HG02943 (cell line): ENCODE data around the gene RAB11FIP2.
"Not testable (repeated sequence)": the region's sequence is repeated elsewhere in the genome, so short reads cannot be mapped to it uniquely, and the experiment has no call there.

Experiments used
- ATAC-seq: cut with Tn5 transposase; IDR thresholded peaks from one replicate; pipeline ENCODE4 v1.9.1; 2021; ENCODE audit warnings: mild to moderate bottlenecking, low read depth, moderate library complexity; ENCODE audit not compliant: unreplicated experiment

RAB11FIP2 gene, protein sequence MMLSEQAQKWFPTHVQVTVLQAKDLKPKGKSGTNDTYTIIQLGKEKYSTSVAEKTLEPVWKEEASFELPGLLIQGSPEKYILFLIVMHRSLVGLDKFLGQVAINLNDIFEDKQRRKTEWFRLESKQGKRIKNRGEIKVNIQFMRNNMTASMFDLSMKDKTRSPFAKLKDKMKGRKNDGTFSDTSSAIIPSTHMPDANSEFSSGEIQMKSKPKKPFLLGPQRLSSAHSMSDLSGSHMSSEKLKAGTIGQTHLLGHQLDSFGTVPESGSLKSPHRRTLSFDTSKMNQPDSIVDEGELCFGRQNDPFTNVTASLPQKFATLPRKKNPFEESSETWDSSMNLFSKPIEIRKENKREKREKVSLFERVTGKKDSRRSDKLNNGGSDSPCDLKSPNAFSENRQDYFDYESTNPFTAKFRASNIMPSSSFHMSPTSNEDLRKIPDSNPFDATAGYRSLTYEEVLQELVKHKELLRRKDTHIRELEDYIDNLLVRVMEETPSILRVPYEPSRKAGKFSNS

DNA sequence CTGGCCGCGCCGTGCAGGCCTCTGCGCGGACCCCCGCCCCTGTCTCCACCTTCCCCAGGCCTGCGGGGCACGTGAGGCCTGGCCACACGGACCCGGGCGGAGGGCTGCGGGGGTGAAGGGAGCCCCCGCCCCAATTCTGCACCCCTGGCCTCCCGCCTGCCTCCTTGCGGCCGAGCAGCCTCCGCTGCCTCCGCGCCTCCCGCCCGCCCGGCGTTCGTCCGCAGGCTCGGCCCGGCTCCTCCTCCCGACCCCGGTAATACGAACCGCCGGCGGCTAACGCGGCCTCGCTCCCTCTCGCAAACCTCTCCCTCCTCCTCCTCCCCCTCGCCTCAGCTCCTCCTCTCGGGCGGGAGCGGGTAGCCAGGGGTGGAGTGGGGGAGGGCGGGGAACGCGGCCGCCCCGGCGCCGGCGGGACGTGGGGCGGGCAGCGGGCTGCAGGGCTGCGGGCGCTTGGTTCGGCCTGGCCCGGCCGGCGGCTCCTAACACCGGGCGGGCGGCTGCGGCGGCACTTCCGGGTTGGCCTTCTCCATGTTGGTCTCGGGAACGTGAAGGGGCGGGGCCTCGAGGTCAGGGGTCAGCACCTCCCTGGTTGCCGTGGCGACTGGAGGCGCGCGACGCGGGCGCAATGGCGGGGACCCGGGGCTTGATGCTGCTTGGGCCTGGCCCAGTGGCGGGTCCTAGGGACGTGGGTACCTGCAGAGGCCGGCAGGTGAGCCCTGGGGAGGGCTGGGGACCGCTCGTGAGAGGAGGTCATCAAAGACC lies at the start of gene RAB11FIP2:
RAB11FIP2 (minus strand) TSS at position 547 of the 762 bp plus-strand sequence. CDS start 778 bp downstream, outside the sequence.
- peak; percentile 97 for ATAC-seq

GRCh38 chr10:118096022-118096421 lies 49.3 kb upstream of the RAB11FIP2 start:
- no peak for ATAC-seq

DNA sequence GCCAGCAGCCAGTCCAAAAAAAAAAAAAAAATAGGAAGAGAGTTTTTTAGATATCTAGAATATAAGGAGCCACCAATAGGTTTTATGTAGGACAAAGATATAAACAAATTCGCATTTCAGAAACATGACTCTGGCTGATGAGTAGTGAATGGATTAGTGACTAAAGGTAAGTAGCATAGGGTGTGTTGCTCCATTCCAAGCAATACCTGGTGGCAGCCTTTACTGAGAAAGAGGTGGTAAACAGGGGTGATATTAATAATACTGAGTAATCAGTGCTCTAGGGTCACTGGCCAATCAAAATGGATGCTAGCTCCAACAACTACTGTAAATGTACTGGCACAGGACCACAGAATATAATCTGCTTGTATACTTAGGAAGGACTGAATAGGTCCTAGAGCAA lies 45.5 kb upstream of the RAB11FIP2 start:
- ATAC-seq, result no peak

- no peak for ATAC-seq
Observed at GRCh38 chr10:118080817-118081216, 34.1 kb upstream of the RAB11FIP2 start.

DNA sequence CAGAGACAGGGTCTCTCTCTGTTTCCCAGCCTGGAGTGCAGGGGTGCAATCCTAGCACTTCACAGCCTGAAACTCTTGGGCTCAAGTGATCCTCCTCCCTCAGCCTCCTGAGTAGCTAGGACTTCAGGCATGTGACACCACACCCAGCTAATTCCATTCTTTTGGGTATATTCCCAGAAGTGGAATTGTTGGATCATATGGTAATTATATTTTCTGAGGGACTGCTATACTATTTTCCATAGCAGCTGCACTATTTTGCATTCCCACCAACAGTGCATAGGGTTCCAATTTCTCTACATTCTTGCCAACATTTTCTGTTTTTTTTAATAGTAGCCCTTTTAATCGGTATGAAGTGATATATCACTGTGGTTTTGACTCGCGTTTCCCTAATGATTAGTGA lies 30.0 kb upstream of the RAB11FIP2 start:
- no peak for ATAC-seq

- ATAC-seq, result no peak
Observed at GRCh38 chr10:118072840-118073239, 26.1 kb upstream of the RAB11FIP2 start.

GRCh38 chr10:118067389-118067788 lies 20.6 kb upstream of the RAB11FIP2 start:
- ATAC-seq, result not testable (repeated sequence)

DNA sequence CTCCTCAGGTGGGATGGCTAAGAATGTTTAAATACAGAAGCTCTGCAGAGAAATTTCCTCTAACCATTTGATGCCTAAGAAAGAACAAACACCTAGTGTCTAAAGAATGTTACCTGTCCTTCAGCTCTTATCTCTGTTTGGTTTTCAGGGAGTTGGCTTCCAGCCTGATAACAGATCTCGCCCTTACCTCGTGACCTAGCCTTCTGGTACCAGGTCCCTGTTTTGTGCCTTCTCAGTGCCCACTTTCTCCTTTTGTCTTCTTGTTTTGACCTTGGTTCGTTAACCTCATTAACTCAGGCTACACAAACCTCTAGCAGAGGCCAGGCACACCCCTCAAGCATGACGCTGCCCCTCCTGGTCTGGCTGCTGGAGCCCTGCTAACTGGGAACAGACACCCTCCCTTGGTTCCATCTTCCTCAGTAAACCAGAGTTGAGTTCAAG lies 16.1 kb upstream of the RAB11FIP2 start:
- no peak for ATAC-seq

- ATAC-seq, result no peak
Observed at GRCh38 chr10:118058371-118058770, 11.6 kb upstream of the RAB11FIP2 start.

DNA sequence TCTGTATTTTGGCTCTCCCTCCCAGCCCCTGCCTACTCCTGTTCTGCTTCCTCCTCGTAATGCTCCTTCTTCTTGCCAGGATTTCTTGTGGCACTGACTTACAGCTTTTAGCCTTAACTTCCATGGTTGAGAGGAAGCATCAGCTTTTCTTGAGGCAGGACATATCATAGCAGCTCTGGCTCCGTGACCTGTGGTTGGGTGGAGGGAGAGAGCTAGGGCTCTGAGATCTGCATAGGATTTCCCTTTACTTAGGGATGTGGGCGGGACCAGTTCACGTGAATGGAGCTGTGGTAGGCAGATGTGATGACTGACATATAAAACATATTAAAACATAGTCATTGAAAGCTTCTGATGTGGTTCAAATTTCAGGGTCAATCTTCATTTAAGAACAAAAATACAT lies 10.6 kb upstream of the RAB11FIP2 start:
- no peak for ATAC-seq

DNA sequence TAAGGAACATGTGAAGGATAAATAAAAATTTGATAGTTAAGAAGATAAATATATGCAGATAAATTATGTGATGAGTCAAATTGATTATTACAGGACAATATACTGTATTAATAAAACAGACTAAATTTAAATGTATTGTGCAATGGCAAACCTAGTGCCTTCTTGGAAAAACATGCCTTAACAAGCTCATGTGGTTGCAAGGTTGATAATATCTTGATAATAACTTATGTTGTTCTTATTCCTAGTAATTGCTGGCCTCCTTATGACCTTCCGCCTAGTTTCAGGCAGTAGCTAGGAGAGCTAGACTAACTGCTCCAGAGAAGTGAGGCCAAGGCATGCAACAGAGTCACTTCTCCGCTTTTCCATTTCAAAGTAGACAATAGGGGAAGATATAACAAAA lies 7.6 kb upstream of the RAB11FIP2 start:
- ATAC-seq, result no peak

DNA sequence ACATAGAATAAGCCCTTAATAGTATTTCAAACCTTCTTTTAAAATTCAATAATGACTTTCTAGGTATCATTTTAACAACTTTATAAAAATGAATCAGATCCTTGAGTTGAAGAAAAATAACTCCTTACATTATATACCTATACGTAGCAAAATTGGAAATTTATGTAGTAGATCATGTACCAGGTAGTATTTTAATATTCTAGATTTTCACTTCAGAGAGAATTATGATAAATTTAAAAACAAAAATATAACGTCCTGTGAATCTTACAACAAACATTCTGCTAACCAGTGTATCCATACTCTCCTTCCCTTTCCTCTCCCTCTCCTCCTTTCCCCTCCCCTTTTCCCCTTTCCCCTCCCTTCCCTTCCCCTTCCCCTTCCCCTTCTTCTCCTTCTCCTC lies 6.1 kb upstream of the RAB11FIP2 start:
- ATAC-seq, result no peak

DNA sequence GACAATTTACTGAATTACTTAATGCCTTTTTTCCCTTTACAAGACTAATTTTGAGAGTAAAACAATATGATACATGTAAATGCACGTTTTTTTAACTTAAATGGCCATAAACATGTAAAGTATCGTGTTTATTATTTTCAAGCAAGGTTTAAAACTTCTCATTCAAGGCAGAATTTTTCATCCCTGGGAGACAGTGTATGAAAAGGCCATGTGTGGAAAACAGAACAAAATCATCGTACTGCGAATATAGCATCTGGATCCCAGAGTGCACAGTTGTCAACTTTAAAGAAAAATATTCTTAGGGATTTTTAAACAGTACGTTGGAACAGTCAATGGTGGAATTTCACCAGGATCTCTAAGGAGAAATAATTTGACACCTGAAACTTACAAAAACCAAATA lies 1.1 kb upstream of the RAB11FIP2 start:
- no peak for ATAC-seq

DNA sequence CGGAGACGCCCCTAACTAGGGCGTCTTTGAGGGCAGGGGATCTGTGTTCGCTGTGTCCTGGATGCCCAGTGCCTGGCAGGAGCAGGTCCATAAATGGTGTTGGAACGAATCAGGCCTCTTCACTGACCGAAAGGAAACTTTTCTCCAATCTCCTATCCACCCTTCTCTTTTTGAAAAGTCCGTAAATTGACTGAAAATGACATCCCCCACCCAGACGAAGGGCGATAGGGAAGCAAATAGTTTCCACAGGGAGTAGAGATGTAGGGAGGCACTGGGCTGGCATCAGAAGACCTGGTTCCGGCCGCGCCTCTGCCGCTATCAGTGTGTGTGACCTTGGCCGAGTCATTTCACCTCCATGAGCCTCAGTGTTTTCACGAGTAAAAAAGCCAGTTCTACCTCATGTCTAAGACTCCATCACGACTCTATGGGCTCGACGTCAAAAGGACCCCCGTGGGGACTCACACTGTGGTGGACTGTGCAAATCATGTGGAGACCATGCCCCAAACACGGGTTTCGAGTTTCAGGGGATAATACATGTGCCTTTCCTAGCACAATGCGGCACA lies 497 bp upstream of the RAB11FIP2 start:
- no peak for ATAC-seq

DNA sequence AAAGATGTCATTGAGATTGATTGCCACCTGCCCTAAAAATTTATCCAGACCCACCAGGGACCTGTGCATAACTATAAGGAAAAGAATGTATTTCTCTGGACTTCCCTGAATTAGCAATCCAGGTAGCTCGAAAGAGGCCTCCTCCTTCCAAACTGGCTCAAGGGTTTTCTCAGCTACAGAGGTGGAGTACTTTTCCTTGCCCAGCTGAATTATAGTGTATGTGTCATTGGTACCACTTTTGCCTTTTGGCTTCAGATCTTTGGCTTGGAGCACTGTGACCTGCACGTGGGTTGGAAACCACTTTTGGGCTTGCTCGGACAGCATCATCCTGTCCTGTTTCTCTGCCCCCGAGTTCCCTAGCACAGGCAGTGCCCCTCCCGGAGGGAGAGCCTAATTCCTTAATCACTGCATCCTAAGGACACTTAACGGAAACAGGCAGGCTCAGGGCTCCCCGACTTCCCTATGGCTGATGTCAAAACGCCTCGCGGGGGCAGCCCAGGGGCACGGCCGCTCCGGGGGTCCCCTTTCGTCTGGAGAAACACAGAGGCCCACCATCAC lies 825 bp downstream of the RAB11FIP2 start:
- peak; percentile 29 for ATAC-seq

DNA sequence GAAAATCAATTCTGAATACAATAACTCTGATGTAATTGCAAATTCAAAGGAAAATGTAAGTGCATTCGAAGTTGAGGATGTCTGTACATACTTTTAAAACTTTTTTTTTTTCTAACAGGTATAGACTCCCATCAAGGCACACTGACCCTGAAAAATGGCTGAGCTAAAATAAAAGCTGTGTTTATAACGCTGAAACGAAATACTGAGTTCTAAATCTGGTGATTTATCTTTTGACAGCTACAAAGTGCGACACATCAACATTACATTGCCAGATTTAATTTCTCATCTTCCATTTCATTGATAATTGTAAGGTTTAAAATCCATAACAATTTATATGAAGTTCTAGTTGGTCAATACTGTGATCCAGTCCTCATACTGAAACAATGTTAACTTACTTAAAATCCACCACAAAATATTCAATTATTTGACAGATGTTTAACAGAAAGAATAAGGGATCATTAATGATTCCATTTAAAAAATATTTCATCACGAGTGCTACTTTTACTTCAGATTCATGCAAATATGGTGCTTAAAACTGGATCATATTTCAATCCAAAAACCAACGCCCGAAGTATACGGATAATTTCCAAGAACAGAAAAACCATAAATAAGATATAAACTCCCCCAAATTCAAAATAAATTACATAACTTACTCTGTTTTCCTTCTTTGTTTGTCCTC lies 1.4 kb downstream of the RAB11FIP2 start:
- no peak for ATAC-seq

GRCh38 chr10:118042827-118043242 lies 3.9 kb downstream of the RAB11FIP2 start:
- no peak for ATAC-seq

- ATAC-seq, result no peak
Observed at GRCh38 chr10:118042336-118042735, 4.4 kb downstream of the RAB11FIP2 start.

GRCh38 chr10:118041316-118041715 lies 5.4 kb downstream of the RAB11FIP2 start:
- no peak for ATAC-seq

- ATAC-seq, result no peak
Observed at GRCh38 chr10:118036281-118036875, 10.4 kb downstream of the RAB11FIP2 start.
